SK-N-SH (cell line): ENCODE results near the gene WWC1. TPM values are rescaled to one million over a fixed set of nuclear protein-coding genes. Genes with fewer than 3 reads are reported as not detected.

Source experiments
- CTCF ChIA-PET: fragments of 300-600, 350-600 bp; formaldehyde crosslinking; extraction: SDS; loops from one replicate; lab custom pipeline; 2021; lab: Yijun Ruan, JAX
- POLR2A ChIA-PET: fragments of 350-600 bp; sonication (Branson Sonifier 250); formaldehyde crosslinking; extraction: SDS; loops from one replicate; lab custom pipeline; 2020; ENCODE audit warnings: antibody characterized with exemption, inconsistent platforms; lab: Yijun Ruan, JAX
- DNase-seq: peaks from one replicate; pipeline ENCODE4 v3.0.0; 2012
- H2AFZ ChIP-seq: fragments of 200-600 bp; sonication (generic); 2 replicates; pipeline ENCODE4 v1.8.1; 2016; ENCODE audit warnings: antibody characterized with exemption, mild to moderate bottlenecking, low read depth
- H3F3A ChIP-seq: fragments of 200-600 bp; sonication (generic); replicated peaks from 2 replicates; pipeline ENCODE3; 2016; ENCODE audit warnings: antibody characterized with exemption, mild to moderate bottlenecking; ENCODE audit not compliant: insufficient read depth
- H3K27ac ChIP-seq, 2 experiments: fragments of 200-500 bp in 1 of 2; fragments of 200-600 bp in 1 of 2; sonication (Bioruptor generic) in 1 of 2; sonication (generic), shearing (Covaris generic) in 1 of 2; 2 replicates each; pipeline versions ENCODE4 v1.5.1 to v1.6.1; 2014 to 2016; ENCODE audit warnings: low read depth in 2 of 2, inconsistent platforms in 1 of 2, low read length in 1 of 2, mild to moderate bottlenecking in 1 of 2, mixed read lengths in 1 of 2
- H3K27me3 ChIP-seq: fragments of 200-600 bp; sonication (generic), shearing (Covaris generic); 2 replicates; pipeline ENCODE4 v1.6.1; 2016; ENCODE audit warnings: mixed run types; ENCODE audit not compliant: insufficient read depth
- H3K36me3 ChIP-seq, 2 experiments: fragments of 200-500 bp in 1 of 2; fragments of 200-600 bp in 1 of 2; sonication (Bioruptor generic) in 1 of 2; sonication (generic) in 1 of 2; replicated peaks in 1 of 2; 2 replicates each; pipeline versions ENCODE3 to v1.5.1; 2014 to 2016; ENCODE audit warnings: low read length in 1 of 2, mild to moderate bottlenecking in 1 of 2; ENCODE audit not compliant: insufficient read depth in 2 of 2, control insufficient read depth in 1 of 2
- H3K4me1 ChIP-seq, 2 experiments: fragments of 200-500 bp in 1 of 2; fragments of 200-600 bp in 1 of 2; sonication (Bioruptor generic) in 1 of 2; sonication (generic), shearing (Covaris generic) in 1 of 2; 2 replicates each; pipeline versions ENCODE4 v1.5.1 to v1.6.1; 2014 to 2016; ENCODE audit warnings: low read depth in 1 of 2, low read length in 1 of 2, mixed run types in 1 of 2; ENCODE audit not compliant: insufficient read depth in 2 of 2, control insufficient read depth in 1 of 2
- H3K4me2 ChIP-seq: fragments of 200-600 bp; sonication (generic), shearing (Covaris generic); 2 replicates; pipeline ENCODE4 v1.6.1; 2017; ENCODE audit warnings: mixed run types
- H3K4me3 ChIP-seq, 2 experiments: fragments of 200-500 bp in 1 of 2; fragments of 200-600 bp in 1 of 2; sonication (Bioruptor generic) in 1 of 2; sonication (generic), shearing (Covaris generic) in 1 of 2; 2 replicates each; pipeline versions ENCODE4 v1.5.1 to v1.8.1; 2014 to 2016; ENCODE audit warnings: low read depth in 2 of 2, inconsistent platforms in 1 of 2, low read length in 1 of 2, mild to moderate bottlenecking in 1 of 2, mixed read lengths in 1 of 2, moderate library complexity in 1 of 2
- H3K79me2 ChIP-seq: fragments of 200-600 bp; sonication (generic); 2 replicates; pipeline ENCODE4 v1.8.1; 2017; ENCODE audit warnings: mild to moderate bottlenecking; ENCODE audit not compliant: insufficient read depth
- H3K9ac ChIP-seq: fragments of 200-600 bp; sonication (generic); 2 replicates; pipeline ENCODE4 v1.6.1; 2017; ENCODE audit warnings: mixed run types
- H3K9me2 ChIP-seq: fragments of 200-600 bp; sonication (generic); 2 replicates; pipeline ENCODE4 v1.6.1; 2017; ENCODE audit warnings: mixed run types
- H3K9me3 ChIP-seq: fragments of 200-600 bp; sonication (generic); 2 replicates; pipeline ENCODE4 v1.6.1; 2017; ENCODE audit warnings: mixed run types, mild to moderate bottlenecking, moderate library complexity
- H4K20me1 ChIP-seq: fragments of 200-600 bp; sonication (generic); 2 replicates; pipeline ENCODE4 v1.6.1; 2017; ENCODE audit warnings: mild to moderate bottlenecking, mixed run types; ENCODE audit not compliant: insufficient read depth
- CHD2 ChIP-seq: fragments of 150-350 bp; IDR thresholded peaks from 2 replicates; pipeline ENCODE4 v1.6.1; 2018; ENCODE audit warnings: low read length; ENCODE audit not compliant: partially characterized antibody
- EP300 ChIP-seq, 2 experiments: IDR thresholded peaks; 2 replicates each; pipeline versions ENCODE4 v1.4.0 to v1.6.1; 2012; ENCODE audit warnings: borderline replicate concordance in 1 of 2, low read depth in 1 of 2, low read length in 1 of 2
- FOXJ3 ChIP-seq: sonication (generic); formaldehyde crosslinking; IDR thresholded peaks from 2 replicates; pipeline ENCODE4 v1.5.1; 2020; ENCODE audit warnings: mild to moderate bottlenecking, missing genetic modification reagents
- GATA2 ChIP-seq: sonication (generic); formaldehyde crosslinking; IDR thresholded peaks from 2 replicates; pipeline ENCODE4 v1.5.0; 2020; ENCODE audit warnings: mild to moderate bottlenecking, missing genetic modification reagents
- IRF3 ChIP-seq: fragments of 150-350 bp; IDR thresholded peaks from 2 replicates; pipeline ENCODE4 v1.6.1; 2016; ENCODE audit warnings: mild to moderate bottlenecking, low read depth, low read length
- JUND ChIP-seq: IDR thresholded peaks from 2 replicates; pipeline ENCODE4 v1.4.0; 2012
- MEF2A ChIP-seq: IDR thresholded peaks from 2 replicates; pipeline ENCODE4 v1.4.0; 2012; ENCODE audit warnings: low read depth, borderline replicate concordance
- NRF1 ChIP-seq: IDR thresholded peaks from 2 replicates; pipeline ENCODE4 v1.6.1; 2012; ENCODE audit warnings: low read depth, mild to moderate bottlenecking, low read length
- PBX3 ChIP-seq: IDR thresholded peaks from 2 replicates; pipeline ENCODE4; 2012
- RCOR1 ChIP-seq: fragments of 150-350 bp; IDR thresholded peaks from 2 replicates; pipeline ENCODE4 v1.6.1; 2017; ENCODE audit warnings: antibody characterized with exemption, low read length
- RXRA ChIP-seq: IDR thresholded peaks from 2 replicates; pipeline ENCODE4 v1.4.0; 2012; ENCODE audit warnings: low read depth, mild to moderate bottlenecking, borderline replicate concordance
- YY1 ChIP-seq: IDR thresholded peaks from 2 replicates; pipeline ENCODE4 v1.4.0; 2012; ENCODE audit warnings: low read depth, mild to moderate bottlenecking
- ZBTB33 ChIP-seq: IDR thresholded peaks from 2 replicates; pipeline ENCODE4 v1.4.0; 2012; ENCODE audit warnings: low read depth, borderline replicate concordance
- WGBS: methylation state at CpG from one replicate; pipeline ENCODE4 v1.1.6; 2017; ENCODE audit warnings: low lambda C conversion rate; 5-methylcytosine and 5-hydroxymethylcytosine counted together
- polyA plus RNA-seq, 3 experiments: library from polyadenylated mRNA; depleted of rRNA; stranded (reverse); fragments of >200 nt; gene quantifications; 2 replicates each; pipeline ENCODE4 v1.2.3, GENCODE V29; 2012
- TF ChIP-seq, protein P1 (sequence below): IDR thresholded peaks from 2 replicates; pipeline ENCODE4 v1.4.0; 2012; ENCODE audit warnings: low read depth, borderline replicate concordance

The WWC1 gene
- polyA plus RNA-seq, 1 of the 3 experiments (the other 2 are of a cell fraction): 16.9 TPM

DNA sequence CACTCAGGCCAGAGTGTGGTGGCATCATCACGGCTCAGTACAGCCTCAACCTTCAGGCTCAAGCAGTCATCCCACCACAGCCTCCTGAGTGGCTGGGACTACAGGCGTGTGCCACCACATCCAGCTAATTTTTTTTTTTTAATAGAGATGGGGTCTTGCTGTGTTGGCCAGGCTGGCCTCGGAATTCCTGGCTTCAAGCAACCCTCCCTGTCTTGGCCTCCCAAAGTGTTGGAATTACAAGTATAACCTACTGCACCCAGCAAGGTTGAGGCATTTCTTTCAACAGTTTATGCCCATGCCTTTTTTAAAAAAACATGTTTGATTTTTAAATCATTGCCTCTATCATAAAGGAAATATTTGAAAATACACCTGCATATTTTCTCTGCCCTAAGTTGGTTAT lies 197.6 kb downstream of the WWC1 start:
- peaks cover 12% of the 10 kb centered on the region for H4K20me1 ChIP-seq

DNA sequence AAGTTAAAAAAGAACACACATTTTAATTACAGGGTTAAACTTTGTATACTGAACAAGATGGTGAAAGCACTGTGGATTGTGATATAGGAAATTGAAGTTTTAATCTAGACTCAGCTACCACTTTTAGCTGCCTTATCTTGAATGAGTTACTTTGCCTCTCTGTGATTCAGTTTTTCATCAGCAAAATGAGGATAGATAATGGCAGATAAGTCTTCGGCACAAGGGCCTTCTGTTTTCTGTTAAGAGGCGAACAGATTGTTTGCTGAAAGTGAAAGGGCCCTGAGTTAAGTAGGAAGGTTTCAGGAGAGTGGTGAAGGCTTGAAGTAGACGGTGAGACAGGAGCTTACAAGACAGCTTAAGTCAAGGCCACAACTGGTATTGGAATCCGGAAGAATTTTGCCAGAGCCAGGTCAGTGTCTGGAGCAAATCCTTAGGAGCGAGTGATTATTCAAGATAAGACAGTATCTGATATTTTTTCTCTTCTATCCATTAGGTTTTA lies 202.7 kb downstream of the WWC1 start:
- H3K4me2 ChIP-seq: no peak overlapping the region
- POLR2A ChIA-PET: no interaction called here
- no peaks in the 10 kb centered on the region for H3K9me3 ChIP-seq
- peaks cover 82 to 97% of the 10 kb centered on the region in 2 experiments for H3K36me3 ChIP-seq
- TF ChIP-seq PBX3 (no peak), FOXJ3 (CRISPR knock-in tag) (no peak), CHD2 (peak; percentile 32), EP300 (IDR thresholded peaks at IDR 0.05; ENCODE audit: borderline replicate concordance in 1 of 2, low read depth in 1 of 2, low read length in 1 of 2) (peak in 1 of 2 experiments; percentile 41; a peak in 1 of 4 replicates), GATA2 (CRISPR knock-in tag) (peak; percentile 69)
- TF ChIP-seq, all 33 proteins: peak for 3
- H3K4me3 ChIP-seq: no peak overlapping the region
- peaks cover 0 to 3% of the 10 kb centered on the region in 2 experiments; a peak in 1 of 4 replicates for H3K4me1 ChIP-seq
- H4K20me1 ChIP-seq: peaks cover 6% of the 10 kb centered on the region; the same call in 1 of the 2 replicates
- CTCF ChIA-PET: interaction anchor here (0.6 to 1.0 kb wide), 2 partner anchors 224 to 521 kb away, joined by 3 read pairs; no protein-coding TSS in a partner anchor
- no peak overlapping the region for H2AFZ ChIP-seq
- peaks cover 16% of the 10 kb centered on the region for H3F3A ChIP-seq
- H3K9me2 ChIP-seq: no peaks in the 10 kb centered on the region
- WGBS: 71% methylated on average over 5 of the region's 5 CpGs
- peaks cover 45% of the 10 kb centered on the region for H3K79me2 ChIP-seq
- DNase-seq: no peak
- H3K27ac ChIP-seq: no peak overlapping the region
- H3K9ac ChIP-seq: no peak overlapping the region
- no peaks in the 10 kb centered on the region for H3K27me3 ChIP-seq

More for the DNA sequence above, 197.6 kb downstream of the WWC1 start:
- DNase-seq: no peak
- WGBS: 97% methylated on average over 3 of the region's 3 CpGs
- H3K27ac ChIP-seq: no peak overlapping the region
- TF ChIP-seq RXRA (no peak), ZBTB33 (no peak), JUND (no peak), NRF1 (no peak), MEF2A (no peak), IRF3 (no peak), YY1 (no peak), RCOR1 (no peak)
- TF ChIP-seq, protein P1, sequence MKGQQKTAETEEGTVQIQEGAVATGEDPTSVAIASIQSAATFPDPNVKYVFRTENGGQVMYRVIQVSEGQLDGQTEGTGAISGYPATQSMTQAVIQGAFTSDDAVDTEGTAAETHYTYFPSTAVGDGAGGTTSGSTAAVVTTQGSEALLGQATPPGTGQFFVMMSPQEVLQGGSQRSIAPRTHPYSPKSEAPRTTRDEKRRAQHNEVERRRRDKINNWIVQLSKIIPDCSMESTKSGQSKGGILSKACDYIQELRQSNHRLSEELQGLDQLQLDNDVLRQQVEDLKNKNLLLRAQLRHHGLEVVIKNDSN: no peak
- peaks cover 54 to 69% of the 10 kb centered on the region in 2 experiments for H3K36me3 ChIP-seq
- H3K27me3 ChIP-seq: no peaks in the 10 kb centered on the region
- peaks cover 70% of the 10 kb centered on the region for H3K79me2 ChIP-seq
- H2AFZ ChIP-seq: no peak overlapping the region
- ChIA-PET POLR2A (no interaction called here), CTCF (interaction anchor here (0.8 kb wide), 1 partner anchor 290 kb away, joined by 3 read pairs; no protein-coding TSS in a partner anchor)
- H3K9me2 ChIP-seq: no peaks in the 10 kb centered on the region
- H3K9ac ChIP-seq: no peak overlapping the region
- no peaks in the 10 kb centered on the region for H3K9me3 ChIP-seq
- no peak overlapping the region for H3K4me3 ChIP-seq
- H3K4me2 ChIP-seq: no peak overlapping the region
- peaks cover 3 to 7% of the 10 kb centered on the region in 2 experiments; a peak in 3 of 4 replicates for H3K4me1 ChIP-seq
- H3F3A ChIP-seq: peaks cover 7% of the 10 kb centered on the region
